Activated CD4-positive, alpha-beta T cell treated with anti-CD3 and anti-CD28 coated beads, Interleukin-2, amount 50 U/mL, for 4 hours (primary cell): ENCODE results near the gene C4orf50.

Experiments used
- DNase-seq, 2 experiments: peaks; one replicate each; pipeline ENCODE4 v3.0.0-alpha.2; 2020

Gene C4orf50

DNA sequence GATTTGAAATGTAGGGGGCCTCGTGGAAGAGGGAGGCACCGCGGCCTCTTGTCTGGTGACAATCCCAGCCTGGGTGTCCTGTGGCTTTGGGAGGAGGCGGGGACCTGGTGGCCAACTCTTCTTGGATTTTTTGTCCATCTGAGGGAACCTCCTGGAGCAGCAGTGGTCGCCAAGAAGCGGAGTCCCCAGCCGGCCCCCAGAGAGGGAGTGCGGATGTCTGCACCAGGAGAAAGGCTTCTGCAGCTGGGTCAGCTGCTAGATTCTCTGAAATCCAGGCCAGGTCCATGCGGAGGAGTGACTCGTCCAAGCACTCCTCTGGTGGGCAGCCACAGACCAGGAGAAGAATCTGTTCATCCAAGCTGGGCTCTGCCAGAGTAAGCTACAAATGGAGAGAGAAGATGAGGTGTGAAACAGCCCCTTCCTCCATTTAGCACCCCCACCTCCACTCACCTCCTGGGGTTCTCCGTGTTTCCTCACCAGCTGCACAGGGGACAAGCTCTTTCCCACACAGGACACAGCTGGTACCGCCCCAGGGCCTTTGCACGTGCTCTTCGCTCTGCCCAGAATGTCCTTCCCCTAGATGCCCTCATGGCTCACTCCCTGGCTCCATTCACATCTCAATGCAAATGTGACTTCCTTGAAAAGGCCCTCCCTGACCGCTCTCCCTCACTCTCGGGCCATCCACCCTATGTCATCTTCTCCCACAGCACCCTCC lies 27.6 kb downstream of the C4orf50 start:
- no peak for DNase-seq

DNA sequence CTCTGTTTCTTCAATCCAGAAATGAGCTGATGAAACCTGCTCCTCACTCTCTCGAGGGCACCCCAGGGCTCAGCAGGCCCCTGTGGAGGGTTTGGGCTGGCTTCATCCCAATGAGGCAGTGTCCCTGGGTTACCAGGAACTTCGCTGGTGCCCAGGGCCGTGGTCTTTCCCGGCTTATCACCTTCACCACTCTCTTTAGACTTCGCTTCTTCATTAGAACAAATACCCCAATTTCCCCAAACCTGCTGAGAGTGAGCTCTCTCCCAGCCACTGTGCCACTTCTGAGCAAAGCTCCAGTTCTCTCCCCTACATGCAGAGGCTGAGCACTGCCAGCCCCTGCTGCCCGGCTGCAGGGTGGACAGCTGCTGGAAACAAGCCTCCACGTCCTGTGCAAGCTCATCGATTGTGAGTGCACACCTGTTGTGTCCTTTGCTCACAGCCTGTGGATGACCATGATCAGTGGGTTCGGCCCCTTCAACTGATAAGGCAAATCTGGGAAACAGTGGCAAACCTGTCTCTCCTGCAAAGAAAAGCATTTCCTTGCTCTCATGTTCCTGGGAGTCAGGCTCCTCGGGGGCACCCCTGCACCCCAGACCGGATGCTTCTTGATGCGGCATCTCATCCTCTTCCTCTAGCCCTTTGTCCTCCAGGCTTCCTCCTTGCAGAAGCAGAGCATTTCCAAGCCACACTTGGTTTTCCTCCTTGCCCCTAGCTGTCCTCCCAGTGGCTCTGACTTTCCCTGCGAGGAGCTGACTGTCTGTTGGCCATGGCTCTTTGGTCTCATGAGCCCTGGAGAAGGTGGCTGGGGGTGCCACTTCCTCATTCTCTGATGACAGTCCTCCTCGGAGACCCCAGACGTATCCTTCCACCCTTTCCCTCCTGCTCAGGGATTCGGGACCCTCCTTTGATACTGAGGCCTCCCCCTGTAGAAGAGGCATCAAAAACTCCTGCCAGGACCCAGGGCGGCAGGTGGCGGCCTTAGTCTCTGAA lies 28.7 kb downstream of the C4orf50 start:
- no peak for DNase-seq

DNA sequence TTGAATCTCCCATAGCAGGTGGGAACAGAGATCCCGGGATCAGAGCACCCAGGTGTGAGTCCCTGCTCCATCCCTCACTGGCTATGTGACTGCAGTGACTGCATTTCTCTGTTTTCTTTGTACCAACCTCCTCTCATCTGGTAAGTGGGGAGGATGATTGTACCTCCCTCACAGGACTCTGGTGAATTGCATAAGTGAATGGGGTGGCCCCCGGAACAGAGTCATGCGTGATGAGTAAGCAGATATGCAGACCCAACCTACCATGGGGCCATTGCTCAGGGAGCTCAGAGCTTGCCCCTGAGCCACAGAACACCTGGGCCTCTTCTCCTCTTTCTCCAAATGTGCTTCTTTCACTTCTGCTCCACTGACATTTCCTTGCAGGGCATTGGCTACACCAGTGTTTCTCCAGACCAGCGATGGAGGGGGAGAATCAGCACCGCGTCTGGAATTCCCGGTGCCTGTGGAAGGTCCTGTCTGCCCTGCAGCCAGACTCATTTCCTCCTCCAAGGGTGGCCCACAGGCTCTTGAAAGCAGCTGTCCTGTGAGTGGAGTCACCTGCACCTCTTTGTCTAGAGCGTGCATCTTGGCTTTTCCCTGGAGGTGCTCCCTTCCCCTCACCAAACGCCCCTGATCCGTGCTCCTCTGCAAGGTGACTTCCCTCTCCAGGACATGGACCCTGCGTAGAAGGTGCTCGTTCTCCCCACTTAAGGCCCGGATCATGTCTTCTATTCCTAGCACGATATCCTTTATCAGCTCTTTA lies 30.0 kb downstream of the C4orf50 start:
- no peak for DNase-seq

DNA sequence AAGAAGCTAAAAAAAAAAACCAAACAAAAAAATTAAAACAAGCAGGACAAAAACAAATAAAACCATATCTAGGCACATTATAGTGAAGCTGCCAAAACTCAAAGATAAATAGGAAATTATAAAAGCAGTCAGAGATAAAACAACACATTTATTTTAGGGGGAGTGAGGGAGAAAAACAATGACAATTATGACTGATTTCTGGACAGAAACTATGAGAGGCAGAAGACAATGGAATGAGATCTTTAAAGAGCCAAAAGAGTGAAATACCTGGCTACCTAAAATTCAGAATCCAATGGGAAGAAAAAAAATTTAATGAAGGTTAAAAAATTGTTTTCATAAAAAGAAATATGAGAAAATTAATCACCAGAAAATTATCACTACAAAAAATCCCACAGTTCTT lies 33.4 kb downstream of the C4orf50 start:
- no peak for DNase-seq

DNA sequence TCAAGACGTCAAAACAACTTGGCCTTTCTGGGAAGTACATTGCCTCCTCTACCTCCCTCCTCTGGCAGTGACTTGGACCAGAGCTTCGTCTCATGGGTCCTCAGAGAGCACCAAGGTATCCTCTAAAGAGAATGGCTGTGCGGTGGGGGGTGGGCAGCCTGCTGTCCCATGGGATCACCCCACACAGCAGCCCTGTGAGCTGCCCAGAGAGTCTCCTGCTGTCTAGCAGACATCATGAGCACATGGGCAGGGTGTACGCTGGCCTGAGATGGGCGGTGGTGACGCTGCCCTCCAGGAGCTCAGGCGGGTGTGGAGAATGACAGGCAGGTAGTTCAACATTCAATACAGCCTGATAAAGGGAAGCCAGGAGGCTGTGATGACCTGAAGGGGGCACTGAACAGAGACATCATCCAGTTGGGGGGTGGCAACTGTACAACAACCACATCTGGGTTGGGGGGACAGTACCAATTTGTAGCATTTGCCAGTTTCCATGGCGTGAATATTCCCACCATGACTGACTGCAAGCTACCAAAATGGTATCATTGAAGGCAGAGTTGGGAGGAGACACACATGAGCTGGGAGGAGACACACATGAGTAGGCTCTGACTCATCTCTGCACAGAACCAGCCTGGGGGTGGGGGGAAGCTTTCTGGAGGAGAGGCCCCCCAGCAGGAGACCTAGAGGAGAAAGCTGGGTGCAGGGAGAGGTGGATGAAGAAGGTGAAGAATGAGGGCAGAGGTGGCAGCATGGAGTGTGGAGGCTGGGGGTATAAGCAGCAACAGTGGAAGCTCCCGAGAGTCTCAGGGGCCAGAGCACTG lies 35.9 kb downstream of the C4orf50 start:
- DNase-seq, result no peak

DNA sequence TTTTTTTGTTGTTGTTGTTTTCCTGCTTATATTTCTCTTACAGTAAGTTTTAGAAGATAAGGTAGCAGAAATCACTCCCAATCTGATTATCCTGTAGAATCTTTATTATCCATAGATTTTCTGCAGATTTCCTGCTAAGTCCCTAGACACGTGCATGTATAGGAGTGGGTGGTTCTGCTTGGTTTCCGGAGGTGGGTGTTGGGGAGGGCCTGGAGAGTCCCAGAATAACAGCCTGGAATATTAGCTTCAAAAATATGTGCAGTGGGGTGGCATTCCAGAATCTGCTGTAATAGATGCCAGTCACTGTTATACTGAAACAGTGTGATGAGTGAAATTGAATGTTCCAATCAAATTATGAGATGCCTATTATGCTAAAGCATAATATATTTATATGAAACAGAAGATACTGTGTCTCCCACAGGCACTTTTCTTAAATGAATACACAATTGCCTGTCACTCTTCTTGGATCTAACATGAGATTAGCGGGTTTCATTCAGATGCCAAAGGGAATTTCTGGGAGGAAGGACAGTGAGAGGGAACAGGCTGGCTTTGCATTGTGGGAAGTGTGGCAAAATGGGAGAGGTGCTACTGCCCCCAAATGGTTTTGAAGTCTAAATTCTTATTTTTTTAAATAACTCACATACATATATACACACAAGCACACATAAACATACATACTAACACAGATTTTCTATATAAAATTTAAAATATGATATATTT lies 37.6 kb downstream of the C4orf50 start:
- no peak for DNase-seq

DNA sequence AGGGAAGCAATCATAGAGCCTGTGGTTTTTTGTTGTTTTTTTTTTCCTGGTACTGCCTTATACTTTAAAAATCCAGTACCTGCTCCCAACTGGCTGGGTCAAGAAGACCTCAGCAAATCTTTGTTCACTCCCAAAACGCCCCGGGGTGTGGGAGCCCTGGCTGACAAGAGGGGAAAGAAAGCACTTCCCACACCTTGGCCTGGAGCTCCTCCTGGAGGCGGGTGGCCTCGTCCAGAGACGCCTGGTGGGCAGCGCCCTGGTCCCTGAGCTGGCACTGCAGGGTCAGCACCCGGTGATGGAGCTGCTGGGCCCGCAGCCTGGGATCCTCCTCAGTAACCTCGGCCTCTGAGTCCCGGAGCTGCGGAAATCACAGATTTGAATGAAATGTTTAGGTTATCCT lies 38.2 kb downstream of the C4orf50 start:
- no peak for DNase-seq

DNA sequence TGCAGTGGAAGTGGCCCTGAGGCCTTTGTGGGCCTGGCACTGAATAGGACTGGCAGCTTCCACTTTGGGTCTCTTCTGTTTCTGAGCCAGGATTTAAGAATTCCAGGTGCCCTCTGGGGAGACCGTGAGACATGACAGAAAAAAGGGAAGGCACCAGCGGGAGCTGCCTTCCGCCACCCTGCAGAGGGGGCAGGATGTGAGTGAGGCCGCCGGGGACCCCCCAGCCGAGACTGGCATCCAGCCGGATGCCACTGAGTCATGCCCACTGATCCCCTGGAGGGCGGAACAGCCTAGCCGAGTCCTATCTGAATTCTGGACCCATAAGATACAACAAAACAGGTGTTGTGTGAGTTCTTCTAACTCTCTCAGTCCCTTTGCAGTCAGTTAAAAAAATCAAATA lies 41.3 kb downstream of the C4orf50 start:
- no peak for DNase-seq

DNA sequence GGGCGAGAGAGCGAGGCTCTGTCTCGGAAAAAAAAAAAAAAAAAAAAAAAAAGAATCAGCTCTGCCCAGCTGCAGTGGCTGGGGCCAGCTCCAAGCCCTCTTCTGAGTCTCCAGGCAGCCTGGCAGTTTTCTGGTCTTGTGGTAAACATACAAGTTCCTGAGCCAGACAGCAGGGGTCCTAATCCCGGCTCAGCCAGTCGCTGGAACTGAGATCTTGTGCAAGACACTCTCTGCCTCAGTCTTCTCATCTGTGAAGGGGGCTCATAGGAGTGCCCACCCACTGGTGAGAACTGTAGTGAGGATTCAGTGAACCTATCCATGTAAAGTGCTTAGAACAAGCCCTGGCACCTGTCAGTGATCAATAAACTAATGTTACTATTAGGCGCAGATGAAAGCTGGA lies 41.8 kb downstream of the C4orf50 start:
- DNase-seq, result no peak

DNA sequence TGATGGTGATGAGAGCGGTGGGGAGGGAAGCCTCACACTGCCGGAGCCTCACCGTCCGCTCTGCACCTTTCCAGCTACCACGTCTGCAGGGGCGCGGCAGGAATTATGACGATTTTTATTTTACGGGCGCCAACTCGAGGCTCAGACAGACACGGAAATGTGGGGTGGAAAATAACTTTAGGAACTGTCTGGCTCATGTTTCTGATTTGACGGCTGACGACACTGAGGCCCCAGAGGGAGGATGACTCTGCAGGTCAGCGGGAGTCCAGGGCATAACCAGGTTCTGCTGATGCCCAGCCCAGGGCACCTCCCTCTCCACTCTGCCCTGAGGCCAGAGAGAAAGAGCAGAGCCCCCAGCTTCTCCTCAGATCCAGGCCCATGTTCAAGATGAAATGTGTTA lies 43.9 kb downstream of the C4orf50 start:
- DNase-seq, result no peak

DNA sequence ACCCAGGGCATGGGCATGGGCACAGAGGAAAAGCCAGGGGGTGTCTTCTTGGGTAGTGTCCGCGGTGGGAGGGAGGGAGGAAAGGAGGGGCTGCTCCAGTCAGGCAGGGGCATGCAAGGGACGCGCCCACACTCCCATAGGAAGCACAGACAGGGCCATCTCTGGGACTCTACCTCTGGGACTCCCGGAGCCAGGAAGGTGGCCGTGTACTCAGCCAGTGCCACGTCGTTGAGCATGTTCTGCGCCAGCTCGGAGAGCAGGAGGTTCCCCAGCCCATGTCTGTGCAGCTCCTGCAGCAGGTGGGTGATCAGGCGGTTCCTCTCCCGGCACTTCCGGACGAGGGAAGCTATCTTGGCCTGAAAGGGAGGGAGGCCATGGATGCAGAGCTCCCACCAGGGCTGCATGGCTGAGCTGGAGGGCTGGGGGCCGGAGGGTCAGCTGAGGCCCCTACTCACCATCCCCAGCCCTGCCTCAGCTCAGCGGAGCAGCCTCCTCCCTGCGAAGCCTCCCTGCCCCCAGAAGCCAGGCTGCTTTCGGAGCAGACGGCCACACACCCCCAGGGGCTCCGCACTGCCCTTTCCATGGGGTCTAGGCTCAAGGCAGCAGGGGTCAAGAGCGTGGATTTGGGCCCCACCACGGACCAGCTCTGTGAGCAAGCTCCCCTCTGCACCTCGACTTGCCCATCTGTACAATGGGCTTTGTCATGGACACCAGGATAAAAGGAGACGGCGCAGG lies 44.6 kb downstream of the C4orf50 start:
- DNase-seq, result no peak

DNA sequence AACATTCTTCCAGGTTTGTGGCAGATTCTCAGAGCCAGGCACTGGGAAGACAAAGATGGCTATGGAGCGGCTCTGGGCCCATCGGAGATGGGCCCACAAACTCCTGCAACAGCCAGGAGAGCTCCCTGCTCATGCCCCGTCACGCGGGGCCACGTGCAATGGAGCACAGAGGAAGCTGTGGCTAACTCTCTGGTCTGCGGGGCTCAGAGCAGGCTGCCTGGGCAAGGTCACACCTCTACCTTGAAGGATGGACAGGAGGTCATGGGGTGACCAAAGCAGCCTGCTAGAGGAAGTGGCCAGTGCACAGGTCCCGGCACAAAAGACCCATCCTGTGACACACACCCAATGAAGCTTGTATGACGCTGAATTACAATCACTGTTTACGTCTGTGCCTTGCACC lies 45.2 kb downstream of the C4orf50 start:
- DNase-seq, result no peak

DNA sequence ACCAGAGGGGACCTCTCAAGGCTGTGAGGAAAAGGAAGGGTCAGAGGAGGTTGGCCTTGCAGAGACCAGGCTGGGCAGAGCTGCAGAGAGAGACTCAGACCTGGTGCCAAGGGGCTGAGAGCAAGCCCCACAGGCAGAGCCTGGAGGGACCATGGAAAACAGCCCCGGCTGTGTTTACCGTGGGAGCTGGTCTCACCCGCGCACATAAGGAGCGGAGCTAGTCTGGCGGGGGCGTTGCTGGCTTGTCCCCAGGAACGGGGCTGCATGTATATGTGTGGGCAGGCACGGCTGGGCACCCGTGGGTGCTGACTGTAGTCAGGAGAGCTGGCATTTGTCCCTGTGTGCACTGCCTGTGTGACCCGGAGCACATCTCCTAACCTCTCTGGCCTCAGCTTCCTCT lies 45.7 kb downstream of the C4orf50 start:
- DNase-seq, result no peak

DNA sequence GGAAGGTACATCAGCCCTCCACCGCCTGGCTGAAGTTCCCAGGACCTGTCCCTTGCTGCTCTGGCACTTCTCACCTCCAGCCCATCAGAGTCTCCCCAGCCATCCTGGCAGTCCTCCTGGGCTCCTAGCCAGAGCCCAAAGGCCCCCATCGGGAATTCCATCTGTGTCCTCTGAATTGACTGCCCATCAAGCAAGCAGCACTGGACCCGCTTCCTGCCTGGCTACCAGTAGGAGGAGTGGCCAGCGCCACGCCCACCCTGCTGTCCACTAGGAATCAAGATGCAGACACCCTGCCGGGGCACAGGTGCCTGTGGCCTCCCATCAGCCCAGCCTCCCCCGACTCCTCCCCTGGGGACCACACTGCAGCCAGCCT lies 47.2 kb downstream of the C4orf50 start:
- DNase-seq, result no peak

DNA sequence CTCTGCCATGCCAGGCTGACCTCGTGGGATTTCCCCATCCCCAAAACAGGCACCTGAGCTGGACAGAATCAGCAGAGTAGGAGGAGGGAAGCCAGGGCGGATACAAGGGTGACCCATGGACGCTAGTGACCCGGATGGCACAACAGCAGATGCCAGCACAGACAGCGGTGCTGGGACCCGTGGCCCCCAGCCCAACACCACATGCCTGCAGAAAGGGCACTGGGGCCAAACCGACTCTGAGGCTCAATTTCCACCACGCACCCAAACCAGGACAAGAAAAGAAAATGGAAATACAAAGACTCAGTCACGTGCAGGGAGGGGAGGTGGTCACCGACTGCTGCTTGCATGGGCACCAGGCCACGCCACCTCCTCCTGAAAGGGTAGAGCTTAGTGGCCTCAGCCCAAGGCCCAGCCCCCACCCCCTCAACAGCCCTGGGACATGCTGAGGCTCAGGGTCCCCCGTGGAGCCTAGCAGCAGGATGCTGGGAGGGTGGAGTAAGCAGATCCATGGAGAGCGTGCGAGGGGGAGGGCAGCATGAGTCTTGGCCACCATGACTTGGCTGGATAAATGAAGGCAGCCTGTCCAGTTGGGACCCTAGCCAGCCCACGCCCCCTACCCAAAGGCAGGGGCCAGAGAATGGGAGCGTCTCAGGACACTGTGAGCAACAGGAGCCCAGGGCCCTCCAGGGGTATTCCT lies 47.7 kb downstream of the C4orf50 start:
- DNase-seq, result no peak

DNA sequence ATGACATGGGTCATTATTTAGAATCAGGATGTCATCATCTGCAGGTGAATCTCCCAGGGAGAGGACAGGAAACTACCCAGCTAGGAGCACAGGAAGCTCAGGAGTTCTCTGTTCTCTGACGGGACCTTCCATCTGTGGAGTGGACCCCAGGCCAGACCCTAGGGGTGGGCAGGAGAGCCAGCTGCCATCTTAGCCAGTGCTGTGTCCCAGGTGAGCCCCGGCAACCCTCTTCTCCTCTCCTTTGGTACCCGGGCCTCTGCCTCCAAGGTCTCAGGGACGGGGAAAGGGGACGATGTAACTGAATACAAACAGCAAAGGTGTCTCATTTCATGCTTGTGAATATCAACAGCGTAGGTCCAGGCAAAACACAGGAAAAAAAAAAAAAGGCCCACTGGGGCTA lies 48.5 kb downstream of the C4orf50 start:
- DNase-seq, result no peak

DNA sequence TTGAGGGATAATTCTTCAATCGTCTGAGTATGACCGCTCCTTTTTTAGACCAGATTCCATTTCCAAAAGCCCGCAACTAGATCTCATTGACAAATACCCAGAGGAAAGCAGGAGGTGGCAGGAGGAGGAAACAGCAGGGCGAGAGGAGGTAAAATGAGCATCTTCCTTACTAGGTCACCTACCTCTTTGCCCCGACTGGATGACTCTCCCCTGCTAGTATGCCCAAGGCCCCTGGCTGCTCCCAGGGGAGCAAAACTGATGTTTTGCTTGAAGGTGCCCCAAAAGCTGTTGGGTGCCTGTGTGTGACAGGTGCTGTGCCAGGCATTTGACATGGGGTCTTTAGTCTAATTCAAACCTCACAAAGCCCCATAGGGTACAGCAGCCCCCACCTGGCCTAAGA lies 48.9 kb downstream of the C4orf50 start:
- no peak for DNase-seq

DNA sequence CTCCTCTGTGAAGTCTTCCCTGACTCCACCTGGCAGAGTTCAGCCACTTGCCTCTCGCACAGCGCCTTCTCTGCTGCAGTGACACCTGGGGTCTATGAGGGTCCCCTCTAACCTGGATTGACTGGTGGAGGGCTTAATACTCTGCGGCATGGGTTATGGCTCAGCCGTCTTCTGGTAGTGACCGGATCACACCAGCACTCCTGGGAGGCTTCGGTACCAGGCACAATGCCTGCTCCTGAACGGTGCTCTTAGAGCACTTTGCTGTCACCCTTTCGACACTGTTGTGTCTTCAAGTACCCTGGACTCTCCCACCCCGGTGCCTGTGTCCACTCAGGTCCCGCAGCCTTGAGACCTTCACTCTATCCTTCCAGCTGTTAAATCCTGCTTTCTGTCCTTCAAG lies 50.0 kb downstream of the C4orf50 start:
- DNase-seq, result no peak

DNA sequence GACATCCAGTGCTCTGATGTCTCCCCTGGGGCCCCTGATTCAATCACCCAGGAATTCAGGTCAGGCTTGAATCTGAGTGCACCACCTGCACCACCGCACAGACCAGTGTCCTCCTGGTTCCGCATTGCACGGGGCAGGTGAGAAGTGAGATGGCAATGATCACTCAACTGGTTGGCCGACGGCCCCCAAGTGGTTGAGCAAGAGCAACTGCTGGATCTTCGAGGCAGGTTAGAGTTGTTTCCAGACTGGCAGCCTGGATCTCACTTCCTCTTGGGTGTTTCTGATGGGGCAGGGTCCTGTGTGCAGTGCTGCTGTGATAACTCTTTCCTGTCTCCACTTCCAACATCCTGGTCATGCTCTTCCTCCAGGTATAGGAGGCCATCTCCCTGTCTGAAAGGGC lies 50.4 kb downstream of the C4orf50 start:
- no peak for DNase-seq

DNA sequence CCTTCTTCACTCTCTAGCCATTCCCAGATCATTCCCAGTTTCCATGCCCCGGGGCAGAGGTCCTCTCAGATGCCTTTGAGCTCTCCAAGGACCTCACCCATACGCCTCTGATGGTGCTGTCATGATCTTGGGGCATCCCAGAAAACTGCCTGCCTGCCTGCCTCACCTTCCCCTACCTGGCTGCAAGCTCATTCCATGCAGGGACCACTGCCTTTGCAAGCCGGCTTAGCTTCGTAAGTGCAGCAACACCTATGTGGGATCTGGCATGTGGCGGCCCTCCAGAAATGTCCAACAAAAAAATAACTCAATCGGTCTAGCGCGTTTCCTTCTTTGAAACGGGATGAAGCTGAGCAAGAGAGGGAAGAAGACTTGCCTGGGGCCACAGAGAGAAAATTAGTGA lies 53.0 kb downstream of the C4orf50 start:
- no peak for DNase-seq

DNA sequence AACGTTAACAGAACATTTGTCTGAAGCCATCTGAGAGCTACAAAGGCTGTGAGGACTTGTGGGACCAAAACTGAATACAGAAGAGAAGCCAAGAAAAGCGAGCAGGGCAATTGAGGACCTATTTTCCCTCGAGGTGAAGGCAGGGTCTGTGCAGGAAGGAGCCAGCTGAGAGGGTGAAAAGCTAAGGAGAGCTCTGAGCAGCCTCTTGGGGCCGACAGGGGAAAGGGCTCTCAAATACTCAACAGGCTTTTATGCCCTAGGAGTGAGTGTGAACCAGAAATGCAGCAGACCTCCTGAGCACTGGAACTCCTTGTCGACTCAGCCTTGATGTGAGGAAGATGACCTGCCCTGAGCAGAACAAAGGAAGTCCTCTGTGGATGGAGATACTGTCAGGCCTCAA lies 54.2 kb downstream of the C4orf50 start:
- no peak for DNase-seq
